ENCODE measurements around the gene VAPA. TPM values are rescaled to one million over a fixed set of nuclear protein-coding genes. Genes with fewer than 3 reads are reported as not detected.

The VAPA gene
- total and polyA plus RNA-seq, 9 of the 15 experiments (the other 6 are each of a cell fraction or from before 2014, with no cell fraction given), result 219 to 902 (median 526) TPM

DNA sequence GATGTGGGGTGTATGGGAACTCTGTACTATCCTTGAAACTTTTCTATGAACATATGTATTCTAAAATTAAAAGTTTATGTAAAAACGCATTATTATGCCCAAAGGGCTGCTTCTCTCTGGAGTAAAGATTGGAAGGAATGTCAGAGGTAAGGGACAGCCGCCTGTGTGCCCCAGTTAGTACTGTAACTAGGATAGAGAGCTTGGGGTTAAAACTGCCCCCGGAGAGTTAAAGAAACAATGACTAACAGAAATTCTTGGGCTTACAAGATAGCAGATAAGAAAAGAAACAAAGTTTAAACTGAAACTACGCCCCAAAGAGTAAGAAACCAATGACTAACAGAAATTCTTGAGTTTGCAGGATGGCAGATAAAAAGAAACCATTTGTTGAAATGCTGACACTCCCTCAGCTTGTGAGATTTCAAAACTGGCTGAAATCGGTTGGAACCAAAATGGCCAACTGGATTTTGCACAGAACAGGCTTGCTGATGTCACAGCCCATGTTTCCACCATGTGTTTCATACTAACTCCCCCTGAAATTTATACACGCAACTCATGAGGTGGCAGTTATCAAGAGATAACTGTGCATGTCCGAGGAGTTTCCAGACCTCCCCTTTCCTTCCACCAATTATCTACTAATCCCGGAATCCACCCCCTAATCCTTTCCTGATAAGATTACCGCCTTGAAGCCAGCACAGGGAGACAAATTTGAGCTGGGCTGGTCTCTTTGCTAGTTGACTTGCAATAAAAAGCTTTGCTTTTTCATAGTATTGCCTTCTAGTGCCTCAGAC is 36.8 kb upstream of the VAPA start:
- Histone ChIP-seq H3K27ac (ENCODE audit: extremely low read depth, low read depth, low read length) (peak overlapping the region; percentile 97), H3K27me3 (ENCODE audit: control insufficient read depth in 2 of 2, insufficient read depth in 2 of 2, low read length in 2 of 2) (no peaks in the 10 kb centered on the region), H4K20me1 (replicated peaks; ENCODE audit: control insufficient read depth, insufficient read depth, low read length) (no peaks in the 10 kb centered on the region), H3K36me3 (ENCODE audit: control insufficient read depth, insufficient read depth, low read length) (no peaks in the 10 kb centered on the region), H3K4me1 (replicated peaks in 1 of 2; ENCODE audit: control insufficient read depth in 2 of 2, insufficient read depth in 2 of 2, low read length in 2 of 2) (peaks cover 23 to 57% of the 10 kb centered on the region in 2 experiments), H3K4me2 (ENCODE audit: insufficient read depth, low read length) (peak overlapping the region; percentile 73), H3K9me3 (replicated peaks; ENCODE audit: control insufficient read depth, insufficient read depth, low read depth, low read length) (no peaks in the 10 kb centered on the region), H3K79me2 (ENCODE audit: control insufficient read depth, insufficient read depth, low read length) (peaks cover 10% of the 10 kb centered on the region; the same call in 2 of the 3 replicates), H3K9me1 (ENCODE audit: control insufficient read depth, insufficient read depth, low read length) (no peaks in the 10 kb centered on the region), H2AFZ (ENCODE audit: low read depth, low read length) (peak overlapping the region; percentile 6), H3K4me3 (peak overlapping the region; percentile 7; the same call in 1 of the 2 replicates), H3K9ac (ENCODE audit: insufficient read depth in 1 of 2, low read depth in 2 of 2, low read length in 2 of 2) (peak overlapping the region; percentile 3 to 87; a peak in 3 of 4 replicates)
- DNase-seq (ENCODE audit: extremely low read depth in 1 of 4, low spot score in 3 of 4) (peak; percentile 80 to 98 (median 88)), FAIRE-seq (peak; percentile 96), ATAC-seq (peak; percentile 85)
- WGBS (ENCODE audit: insufficient coverage, low coverage, missing lambda C conversion rate), result 0% methylated on average over 9 of the region's 9 CpGs
- POLR2A ChIA-PET, result interaction anchor here (0.6 to 2.5 kb wide), 29 partner anchors 9 to 193 kb away, joined by 3 to 32 read pairs (median 4); partner anchors contain the start of genes RAB31, TXNDC2 and VAPA
- in situ Hi-C loops (cut with MboI) (no loop called here), intact Hi-C loops (cut with micrococcal nuclease) (loop anchor here (1.0 to 10.0 kb wide), 5 partner anchors 38 to 192 kb away; no protein-coding TSS in a partner anchor)
- BruUV-seq (replicated peaks), result TSS peak; percentile 98
- CTCF ChIA-PET (ENCODE audit: low intra/inter-chr PET ratio), result interaction anchor here (0.9 kb wide), 1 partner anchor 168 kb away, joined by 4 read pairs; no protein-coding TSS in a partner anchor
- TF ChIP-seq, protein P1, sequence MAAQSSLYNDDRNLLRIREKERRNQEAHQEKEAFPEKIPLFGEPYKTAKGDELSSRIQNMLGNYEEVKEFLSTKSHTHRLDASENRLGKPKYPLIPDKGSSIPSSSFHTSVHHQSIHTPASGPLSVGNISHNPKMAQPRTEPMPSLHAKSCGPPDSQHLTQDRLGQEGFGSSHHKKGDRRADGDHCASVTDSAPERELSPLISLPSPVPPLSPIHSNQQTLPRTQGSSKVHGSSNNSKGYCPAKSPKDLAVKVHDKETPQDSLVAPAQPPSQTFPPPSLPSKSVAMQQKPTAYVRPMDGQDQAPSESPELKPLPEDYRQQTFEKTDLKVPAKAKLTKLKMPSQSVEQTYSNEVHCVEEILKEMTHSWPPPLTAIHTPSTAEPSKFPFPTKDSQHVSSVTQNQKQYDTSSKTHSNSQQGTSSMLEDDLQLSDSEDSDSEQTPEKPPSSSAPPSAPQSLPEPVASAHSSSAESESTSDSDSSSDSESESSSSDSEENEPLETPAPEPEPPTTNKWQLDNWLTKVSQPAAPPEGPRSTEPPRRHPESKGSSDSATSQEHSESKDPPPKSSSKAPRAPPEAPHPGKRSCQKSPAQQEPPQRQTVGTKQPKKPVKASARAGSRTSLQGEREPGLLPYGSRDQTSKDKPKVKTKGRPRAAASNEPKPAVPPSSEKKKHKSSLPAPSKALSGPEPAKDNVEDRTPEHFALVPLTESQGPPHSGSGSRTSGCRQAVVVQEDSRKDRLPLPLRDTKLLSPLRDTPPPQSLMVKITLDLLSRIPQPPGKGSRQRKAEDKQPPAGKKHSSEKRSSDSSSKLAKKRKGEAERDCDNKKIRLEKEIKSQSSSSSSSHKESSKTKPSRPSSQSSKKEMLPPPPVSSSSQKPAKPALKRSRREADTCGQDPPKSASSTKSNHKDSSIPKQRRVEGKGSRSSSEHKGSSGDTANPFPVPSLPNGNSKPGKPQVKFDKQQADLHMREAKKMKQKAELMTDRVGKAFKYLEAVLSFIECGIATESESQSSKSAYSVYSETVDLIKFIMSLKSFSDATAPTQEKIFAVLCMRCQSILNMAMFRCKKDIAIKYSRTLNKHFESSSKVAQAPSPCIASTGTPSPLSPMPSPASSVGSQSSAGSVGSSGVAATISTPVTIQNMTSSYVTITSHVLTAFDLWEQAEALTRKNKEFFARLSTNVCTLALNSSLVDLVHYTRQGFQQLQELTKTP (IDR thresholded peaks at IDR 0.05; ENCODE audit: low read depth in 1 of 2, partially characterized antibody in 2 of 2), result peak; percentile 73 to 92
- TF ChIP-seq FOXJ2 (tag; IDR thresholded peaks at IDR 0.05) (peak; percentile 81), MCM7 (IDR thresholded peaks at IDR 0.05) (peak in 1 of 2 experiments; percentile 84; a peak in 1 of 4 replicates), ARID2 (IDR thresholded peaks at IDR 0.05) (peak; percentile 94), TCF3 (CRISPR knock-in tag; IDR thresholded peaks at IDR 0.05) (peak; percentile 75), MAZ (CRISPR knock-in tag; conservative IDR thresholded peaks at IDR 0.05 in 1 of 2, IDR thresholded peaks at IDR 0.05 in 1 of 2) (peak; percentile 54 to 73; a peak in 3 of 4 replicates), ATF7 (IDR thresholded peaks at IDR 0.05) (no peak; the same call in 1 of the 2 replicates), RCOR1 (IDR thresholded peaks at IDR 0.05; ENCODE audit: borderline replicate concordance in 1 of 2, low read depth in 2 of 2, low read length in 2 of 2) (peak; percentile 82 to 86), ZBTB7A (IDR thresholded peaks at IDR 0.05; ENCODE audit: borderline replicate concordance, control insufficient read depth, low read depth, low read length) (no peak), MAFK (IDR thresholded peaks at IDR 0.05; ENCODE audit: low read length) (peak; percentile 85), GABPB1 (CRISPR knock-in tag; IDR thresholded peaks at IDR 0.05) (peak; percentile 37; the same call in 1 of the 2 replicates)
- TF ChIP-seq, protein P2, sequence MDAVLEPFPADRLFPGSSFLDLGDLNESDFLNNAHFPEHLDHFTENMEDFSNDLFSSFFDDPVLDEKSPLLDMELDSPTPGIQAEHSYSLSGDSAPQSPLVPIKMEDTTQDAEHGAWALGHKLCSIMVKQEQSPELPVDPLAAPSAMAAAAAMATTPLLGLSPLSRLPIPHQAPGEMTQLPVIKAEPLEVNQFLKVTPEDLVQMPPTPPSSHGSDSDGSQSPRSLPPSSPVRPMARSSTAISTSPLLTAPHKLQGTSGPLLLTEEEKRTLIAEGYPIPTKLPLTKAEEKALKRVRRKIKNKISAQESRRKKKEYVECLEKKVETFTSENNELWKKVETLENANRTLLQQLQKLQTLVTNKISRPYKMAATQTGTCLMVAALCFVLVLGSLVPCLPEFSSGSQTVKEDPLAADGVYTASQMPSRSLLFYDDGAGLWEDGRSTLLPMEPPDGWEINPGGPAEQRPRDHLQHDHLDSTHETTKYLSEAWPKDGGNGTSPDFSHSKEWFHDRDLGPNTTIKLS (IDR thresholded peaks at IDR 0.05; ENCODE audit: borderline replicate concordance, low read depth), result no peak
- TF ChIP-seq, protein P3, sequence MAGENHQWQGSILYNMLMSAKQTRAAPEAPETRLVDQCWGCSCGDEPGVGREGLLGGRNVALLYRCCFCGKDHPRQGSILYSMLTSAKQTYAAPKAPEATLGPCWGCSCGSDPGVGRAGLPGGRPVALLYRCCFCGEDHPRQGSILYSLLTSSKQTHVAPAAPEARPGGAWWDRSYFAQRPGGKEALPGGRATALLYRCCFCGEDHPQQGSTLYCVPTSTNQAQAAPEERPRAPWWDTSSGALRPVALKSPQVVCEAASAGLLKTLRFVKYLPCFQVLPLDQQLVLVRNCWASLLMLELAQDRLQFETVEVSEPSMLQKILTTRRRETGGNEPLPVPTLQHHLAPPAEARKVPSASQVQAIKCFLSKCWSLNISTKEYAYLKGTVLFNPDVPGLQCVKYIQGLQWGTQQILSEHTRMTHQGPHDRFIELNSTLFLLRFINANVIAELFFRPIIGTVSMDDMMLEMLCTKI (IDR thresholded peaks at IDR 0.05; ENCODE audit: partially characterized antibody), result no peak
